Keratinocyte (primary cell): ENCODE results near the gene CCDC194. TPM values are rescaled to one million over a fixed set of nuclear protein-coding genes. Genes with fewer than 3 reads are reported as not detected.

ENCODE experiments used
- DNase-seq: peaks from one replicate; pipeline ENCODE4 v3.0.0-alpha.2; 2011; ENCODE audit warnings: low read depth, missing footprints, low spot score
- FAIRE-seq: peaks from 2 replicates; lab custom pipeline; 2011; peaks lifted over from hg19 to GRCh38; lab: Jason Lieb, UNC
- H2AFZ ChIP-seq: 2 replicates; pipeline ENCODE4 v1.6.0; 2012; ENCODE audit warnings: low read length, control low read depth, inconsistent platforms; ENCODE audit not compliant: control insufficient read depth
- H3K27ac ChIP-seq: 2 replicates; pipeline ENCODE4 v1.5.1; 2011; ENCODE audit warnings: low read length; ENCODE audit not compliant: control insufficient read depth, insufficient read depth
- H3K27me3 ChIP-seq: 3 replicates; pipeline ENCODE4 v1.6.0; 2011; ENCODE audit warnings: low read length; ENCODE audit not compliant: control insufficient read depth, insufficient read depth; ENCODE audit errors: extremely low read depth
- H3K36me3 ChIP-seq, 2 experiments: 2 replicates in 1 of 2; 3 replicates in 1 of 2; pipeline ENCODE4 v1.5.1; 2011; ENCODE audit warnings: low read length in 2 of 2, mild to moderate bottlenecking in 1 of 2; ENCODE audit not compliant: control insufficient read depth in 2 of 2, insufficient read depth in 2 of 2; ENCODE audit errors: extremely low read depth in 1 of 2
- H3K4me1 ChIP-seq: 3 replicates; pipeline ENCODE4 v1.5.1; 2011; ENCODE audit warnings: low read length; ENCODE audit not compliant: control insufficient read depth, insufficient read depth; ENCODE audit errors: extremely low read depth
- H3K4me2 ChIP-seq: 3 replicates; pipeline ENCODE4 v1.6.0; 2011; ENCODE audit warnings: low read depth, low read length; ENCODE audit not compliant: control insufficient read depth, insufficient read depth; ENCODE audit errors: extremely low read depth
- H3K4me3 ChIP-seq, 3 experiments: fragments of 200-600 bp in 1 of 3; sonication (generic) in 1 of 3; 2 replicates in 2 of 3; 3 replicates in 1 of 3; pipeline ENCODE4 v1.5.1; 2011 to 2016; ENCODE audit warnings: low read length in 3 of 3, mild to moderate bottlenecking in 3 of 3, control low read depth in 2 of 3, inconsistent platforms in 1 of 3, low read depth in 1 of 3, mixed read lengths in 1 of 3, mixed run types in 1 of 3, moderate library complexity in 1 of 3; ENCODE audit not compliant: control insufficient read depth in 2 of 3, insufficient read depth in 2 of 3; ENCODE audit errors: extremely low read depth in 1 of 3
- H3K79me2 ChIP-seq: 2 replicates; pipeline ENCODE4 v1.6.0; 2012; ENCODE audit warnings: low read length; ENCODE audit not compliant: control insufficient read depth, insufficient read depth
- H3K9ac ChIP-seq: 3 replicates; pipeline ENCODE4 v1.6.0; 2011; ENCODE audit warnings: low read length; ENCODE audit not compliant: control insufficient read depth, insufficient read depth; ENCODE audit errors: extremely low read depth
- H3K9me1 ChIP-seq: 3 replicates; pipeline ENCODE4 v1.6.0; 2011; ENCODE audit warnings: low read length; ENCODE audit not compliant: control insufficient read depth, insufficient read depth; ENCODE audit errors: extremely low read depth
- H3K9me3 ChIP-seq: 2 replicates; pipeline ENCODE4 v1.5.1; 2012; ENCODE audit warnings: low read depth, low read length; ENCODE audit not compliant: control insufficient read depth
- H4K20me1 ChIP-seq: 3 replicates; pipeline ENCODE4 v1.6.0; 2011; ENCODE audit warnings: low read length; ENCODE audit not compliant: control insufficient read depth, insufficient read depth; ENCODE audit errors: extremely low read depth
- CTCF ChIP-seq, 3 experiments: IDR thresholded peaks in 1 of 3; conservative IDR thresholded peaks in 1 of 3; optimal IDR thresholded peaks in 1 of 3; 2 replicates in 2 of 3; 3 replicates in 1 of 3; pipeline versions ENCODE3 to v1.5.1; 2011; ENCODE audit warnings: low read length in 3 of 3, mild to moderate bottlenecking in 3 of 3, moderate library complexity in 2 of 3, control low read depth in 1 of 3, inconsistent platforms in 1 of 3; ENCODE audit not compliant: insufficient read depth in 2 of 3; ENCODE audit errors: extremely low read depth in 1 of 3
- EZH2 ChIP-seq: IDR thresholded peaks from one replicate; pipeline ENCODE4 v1.6.1; 2012; ENCODE audit warnings: inconsistent platforms, mild to moderate bottlenecking, low read length, moderate library complexity
- dilution Hi-C: fragments of 300-500 bp; cut with MboI; formaldehyde crosslinking; loops from one replicate; pipeline ENCODE4 v1.7.0; 2020; ENCODE audit warnings: low sequenced_read_pairs; ENCODE audit not compliant: extremely low pct_ligation_motif_present
- polyA plus RNA-seq, 5 experiments: library from polyadenylated mRNA; depleted of rRNA in 3 of 5; stranded (reverse) in 3 of 5; stranded (forward) in 1 of 5; unstranded in 1 of 5; fragments of >200 nt; gene quantifications; 1 replicate in 1 of 5; 2 replicates in 3 of 5; 3 replicates in 1 of 5; pipeline versions ENCODE4 v1.2.1 to v1.2.3, GENCODE V29; 2011 to 2012; ENCODE audit warnings: missing spikeins in 2 of 5, low read depth in 1 of 5, low replicate concordance in 1 of 5

The CCDC194 gene
- polyA plus RNA-seq, 1 donor (not counting 4 experiments of a cell fraction or from before 2014, with no cell fraction given) = not detected

- FAIRE-seq = no peak
- Histone ChIP-seq H3K4me1 (peaks cover 9% of the 10 kb centered on the region), H3K9me3 (no peaks in the 10 kb centered on the region), H3K79me2 (no peaks in the 10 kb centered on the region), H3K27ac (peak overlapping the region; percentile 35), H3K9me1 (no peaks in the 10 kb centered on the region), H3K27me3 (no peaks in the 10 kb centered on the region), H4K20me1 (no peaks in the 10 kb centered on the region), H3K4me2 (peak overlapping the region; percentile 89), H2AFZ (peak overlapping the region; percentile 78), H3K4me3 (peak overlapping the region; percentile 69 to 87 (median 85)), H3K36me3 (peaks cover 0 to 4% of the 10 kb centered on the region in 2 experiments), H3K9ac (peak overlapping the region; percentile 58)
- no peak for TF ChIP-seq CTCF (optimal IDR thresholded peaks at IDR 0.05 in 1 of 3, IDR thresholded peaks at IDR 0.05 in 1 of 3, conservative IDR thresholded peaks at IDR 0.05 in 1 of 3; ENCODE audit: extremely low read depth in 1 of 3, insufficient read depth in 2 of 3, low read length in 3 of 3)
- no peak for TF ChIP-seq EZH2
- DNase-seq = no peak
- dilution Hi-C loops = no loop called here
Measured at GRCh38 chr19:17419154-17419620, 25.2 kb upstream of the CCDC194 start.

- Histone ChIP-seq H3K9ac (no peak overlapping the region), H3K27me3 (no peaks in the 10 kb centered on the region), H4K20me1 (no peaks in the 10 kb centered on the region), H3K4me3 (peak overlapping the region; percentile 69 to 87 (median 85)), H3K79me2 (no peaks in the 10 kb centered on the region), H3K27ac (no peak overlapping the region), H3K36me3 (peaks cover 0 to 1% of the 10 kb centered on the region in 2 experiments), H3K9me3 (no peaks in the 10 kb centered on the region), H3K4me2 (peak overlapping the region; percentile 89), H3K9me1 (no peaks in the 10 kb centered on the region), H3K4me1 (peaks cover 9% of the 10 kb centered on the region), H2AFZ (peak overlapping the region; percentile 78)
- DNase-seq (no peak), FAIRE-seq (no peak)
- TF ChIP-seq CTCF (optimal IDR thresholded peaks at IDR 0.05 in 1 of 3, IDR thresholded peaks at IDR 0.05 in 1 of 3, conservative IDR thresholded peaks at IDR 0.05 in 1 of 3; ENCODE audit: extremely low read depth in 1 of 3, insufficient read depth in 2 of 3, low read length in 3 of 3) = no peak
- no peak for TF ChIP-seq EZH2
- dilution Hi-C loops = no loop called here
Measured at GRCh38 chr19:17418710-17419109, 24.7 kb upstream of the CCDC194 start.
